Chondrocyte (in vitro differentiated cells): ENCODE data around the gene PGBD4. TPM values are rescaled to one million over a fixed set of nuclear protein-coding genes. Genes with fewer than 3 reads are reported as not detected.

Experiments
- DNase-seq: peaks from one replicate; pipeline ENCODE4 v3.0.0; 2021; ENCODE audit warnings: mixed read lengths, low spot score
- H3K27ac Mint-ChIP-seq: one replicate; pipeline ENCODE4 v1.8.0; 2021; ENCODE audit warnings: mild to moderate bottlenecking, moderate library complexity, mixed read lengths; ENCODE audit not compliant: unreplicated experiment
- H3K27me3 Mint-ChIP-seq: 2 replicates; pipeline ENCODE4 v1.8.0; 2021; ENCODE audit warnings: low read depth, mixed read lengths
- H3K36me3 Mint-ChIP-seq: 2 replicates; pipeline ENCODE4 v1.8.0; 2021; ENCODE audit warnings: low read depth, mixed read lengths
- H3K4me1 Mint-ChIP-seq: 2 replicates; pipeline ENCODE4 v1.8.0; 2021; ENCODE audit warnings: low read depth, mild to moderate bottlenecking, mixed read lengths
- H3K4me3 Mint-ChIP-seq: one replicate; pipeline ENCODE4 v1.8.0; 2021; ENCODE audit warnings: mild to moderate bottlenecking, moderate library complexity, mixed read lengths; ENCODE audit not compliant: unreplicated experiment
- H3K9me3 Mint-ChIP-seq: 2 replicates; pipeline ENCODE4 v1.8.0; 2021; ENCODE audit warnings: low read depth, mixed read lengths
- CTCF ChIP-seq: fragments of 200-600 bp; sonication (generic); IDR thresholded peaks from 2 replicates; pipeline ENCODE4 v1.5.0; 2021; ENCODE audit warnings: antibody characterized with exemption, mild to moderate bottlenecking, moderate library complexity
- total RNA-seq: library from RNA; stranded (reverse); gene quantifications from 3 replicates; pipeline ENCODE4 v1.2.1, GENCODE V29; 2021

PGBD4 gene
- total RNA-seq, 1 donor from 2014 or later, result 1.6 TPM

DNA sequence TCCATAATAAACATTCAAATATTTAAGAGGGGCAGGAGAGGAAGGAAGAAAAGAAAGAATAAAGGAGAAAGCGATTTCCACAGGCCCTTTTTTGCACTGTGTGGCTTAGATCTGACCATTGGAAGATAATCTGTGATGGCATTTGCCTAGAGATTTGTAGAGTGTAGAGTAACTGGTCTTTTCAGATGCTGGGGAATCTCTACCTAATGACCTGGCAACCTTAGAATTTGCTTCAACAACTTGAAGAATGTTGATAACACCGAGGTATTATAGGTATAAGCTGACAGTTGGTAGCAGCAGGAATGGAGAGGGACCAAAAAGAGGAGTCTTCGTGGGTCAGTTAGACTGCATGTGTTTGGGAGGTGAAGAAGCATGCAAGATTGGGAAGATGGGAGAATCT lies 41.9 kb upstream of the PGBD4 start:
- H3K9me3 Mint-ChIP-seq, result no peaks in the 10 kb centered on the region
- H3K27ac Mint-ChIP-seq, result no peak overlapping the region
- H3K4me3 Mint-ChIP-seq, result no peak overlapping the region
- H3K27me3 Mint-ChIP-seq, result no peaks in the 10 kb centered on the region
- H3K4me1 Mint-ChIP-seq, result peaks cover 31% of the 10 kb centered on the region
- no peak for TF ChIP-seq CTCF
- H3K36me3 Mint-ChIP-seq, result no peaks in the 10 kb centered on the region
- DNase-seq, result no peak

GRCh38 chr15:34064438-34064837 lies 37.4 kb upstream of the PGBD4 start:
- Mint-ChIP-seq H3K27ac (no peak overlapping the region), H3K4me1 (peaks cover 11% of the 10 kb centered on the region), H3K36me3 (no peaks in the 10 kb centered on the region), H3K27me3 (no peaks in the 10 kb centered on the region), H3K9me3 (no peaks in the 10 kb centered on the region), H3K4me3 (no peak overlapping the region)
- TF ChIP-seq CTCF, result no peak
- no peak for DNase-seq

DNA sequence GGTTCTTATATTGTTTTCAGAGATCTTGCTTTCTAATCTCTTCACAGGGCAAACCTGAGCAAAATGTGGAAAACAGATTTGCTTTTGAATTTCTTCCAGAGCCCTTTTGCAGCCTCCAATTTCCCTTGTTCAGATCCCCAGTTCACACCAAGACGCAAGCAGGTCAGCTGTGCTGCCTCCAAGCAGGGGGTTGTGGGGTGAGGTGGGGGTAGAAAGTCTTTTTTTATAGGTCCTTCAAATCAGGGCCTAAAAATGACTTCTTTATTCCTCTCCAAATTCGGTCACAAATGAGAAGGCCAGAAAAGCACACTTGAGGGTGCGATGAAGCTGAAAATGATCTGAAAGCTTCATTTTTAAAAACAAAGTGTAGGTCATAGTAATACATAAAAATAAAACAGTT lies 36.6 kb upstream of the PGBD4 start:
- H3K36me3 Mint-ChIP-seq, result no peaks in the 10 kb centered on the region
- no peak for TF ChIP-seq CTCF
- peaks cover 5% of the 10 kb centered on the region for H3K4me1 Mint-ChIP-seq
- H3K27me3 Mint-ChIP-seq, result no peaks in the 10 kb centered on the region
- H3K9me3 Mint-ChIP-seq, result no peaks in the 10 kb centered on the region
- no peak for DNase-seq
- no peak overlapping the region for H3K4me3 Mint-ChIP-seq
- H3K27ac Mint-ChIP-seq, result no peak overlapping the region

DNA sequence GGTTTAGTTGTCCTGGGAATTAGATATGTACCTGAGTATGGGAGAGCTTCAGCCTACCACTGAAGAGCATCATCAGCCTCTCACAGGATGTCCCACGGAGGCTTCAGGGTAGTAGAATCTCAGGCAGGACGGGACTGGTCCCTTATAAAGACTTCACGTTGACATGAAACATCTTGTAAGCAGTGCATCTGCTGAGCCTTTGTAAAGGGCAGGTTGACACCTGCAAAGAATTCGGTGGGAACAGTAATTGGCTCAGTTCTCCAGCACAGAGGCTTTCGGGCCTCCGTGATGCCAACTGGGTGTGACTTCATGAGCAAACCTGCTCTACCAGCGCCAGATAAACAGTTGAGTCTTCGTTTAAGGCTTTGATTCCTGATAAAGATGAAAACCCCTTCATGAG lies 35.9 kb upstream of the PGBD4 start:
- Mint-ChIP-seq H3K27ac (no peak overlapping the region), H3K27me3 (no peaks in the 10 kb centered on the region), H3K4me1 (peaks cover 5% of the 10 kb centered on the region), H3K36me3 (no peaks in the 10 kb centered on the region), H3K9me3 (no peaks in the 10 kb centered on the region), H3K4me3 (no peak overlapping the region)
- no peak for DNase-seq
- TF ChIP-seq CTCF, result no peak

DNA sequence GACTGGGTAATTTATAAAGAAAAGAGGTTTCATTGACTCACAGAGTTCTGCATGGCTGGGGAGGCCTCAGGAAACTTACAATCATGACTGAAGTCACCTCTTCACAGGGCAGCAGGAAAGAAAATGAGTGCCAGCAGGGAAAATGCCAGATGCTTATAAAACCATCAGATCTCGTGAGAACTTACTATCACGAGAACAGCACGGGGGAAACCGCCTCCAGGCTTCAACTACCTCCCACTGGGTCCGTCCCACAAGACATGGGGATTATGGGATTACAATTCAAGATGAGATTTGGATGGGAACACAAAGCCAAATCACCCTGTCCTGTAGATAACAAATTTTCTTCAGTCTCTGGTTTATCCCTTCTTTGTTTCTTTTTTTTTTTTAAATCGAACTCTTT lies 31.9 kb upstream of the PGBD4 start:
- Mint-ChIP-seq H3K36me3 (no peaks in the 10 kb centered on the region), H3K27me3 (no peaks in the 10 kb centered on the region), H3K4me3 (no peak overlapping the region), H3K27ac (no peak overlapping the region), H3K4me1 (no peaks in the 10 kb centered on the region), H3K9me3 (no peaks in the 10 kb centered on the region)
- no peak for TF ChIP-seq CTCF
- DNase-seq, result no peak
